Thyroid gland (tissue), 4 donors: ENCODE data around the gene FYB1. TPM values are rescaled to one million over a fixed set of nuclear protein-coding genes. Genes with fewer than 3 reads are reported as not detected.

ENCODE experiments used
- DNase-seq, 2 donors: peaks; one replicate each; pipeline ENCODE4 v3.0.0-alpha.2; 2019
- H3K27ac ChIP-seq, 3 donors: fragments of 200-600 bp; sonication (generic); 1 replicate in 2 of 3; 2 replicates in 1 of 3; pipeline ENCODE4 v1.5.1; 2016 to 2019; ENCODE audit warnings: mild to moderate bottlenecking in 1 of 3, moderate library complexity in 1 of 3
- H3K27me3 ChIP-seq: fragments of 200-600 bp; sonication (generic); one replicate; pipeline ENCODE4 v1.5.1; 2019
- H3K36me3 ChIP-seq, 2 donors: fragments of 200-600 bp; sonication (generic); one replicate each; pipeline ENCODE4 v1.5.1; 2016 to 2019
- H3K4me1 ChIP-seq, 2 donors: fragments of 200-600 bp; sonication (generic); one replicate each; pipeline ENCODE4 v1.5.1; 2017 to 2019
- H3K4me3 ChIP-seq, 3 donors: fragments of 200-600 bp; sonication (generic); replicated peaks in 1 of 3; 1 replicate in 2 of 3; 2 replicates in 1 of 3; pipeline ENCODE4 v1.5.1; 2016; ENCODE audit warnings: mild to moderate bottlenecking in 1 of 3
- H3K9me3 ChIP-seq: fragments of 200-600 bp; sonication (generic); one replicate; pipeline ENCODE4 v1.5.1; 2017
- CTCF ChIP-seq, 6 experiments: fragments of 200-600 bp in 3 of 6; fragments of 450-650 bp in 3 of 6; sonication (generic) in 3 of 6; IDR thresholded peaks; one replicate each; pipeline ENCODE4 v1.5.1; 2016 to 2019; ENCODE audit warnings: antibody characterized with exemption in 6 of 6, mild to moderate bottlenecking in 2 of 6, inconsistent platforms in 1 of 6, moderate library complexity in 1 of 6
- POLR2A ChIP-seq, 2 donors: fragments of 450-650 bp; IDR thresholded peaks; one replicate each; pipeline ENCODE4 v1.6.1; 2017; ENCODE audit warnings: antibody characterized with exemption in 2 of 2, mild to moderate bottlenecking in 2 of 2, moderate library complexity in 1 of 2
- WGBS, 2 donors: methylation state at CpG; one replicate each; pipeline ENCODE4 v1.1.5; 2017; 5-methylcytosine and 5-hydroxymethylcytosine counted together
- intact Hi-C: fragments of 100-400 bp; cut with DNase I; formaldehyde crosslinking; loops from one replicate; pipeline ENCODE4 v1.15.1; 2023
- total RNA-seq, 4 donors: library from RNA; depleted of rRNA; stranded (reverse); fragments of >200 nt; gene quantifications; one replicate each; pipeline ENCODE4 v1.2.3, GENCODE V29; 2016

Gene FYB1
- total RNA-seq, 4 donors from 2014 or later, result 2.4 to 15.6 (median 3.7) TPM

- WGBS, 2 donors, result 94 to 95% methylated on average over 3 of the region's 3 CpGs
- Histone ChIP-seq H3K9me3 (no peaks in the 10 kb centered on the region), H3K36me3 (no peaks in the 10 kb centered on the region), H3K27me3 (no peaks in the 10 kb centered on the region), H3K27ac (no peak overlapping the region), H3K4me3 (no peak overlapping the region), H3K4me1 (no peaks in the 10 kb centered on the region)
- DNase-seq, result no peak
- intact Hi-C loops, result no loop called here
- TF ChIP-seq CTCF (IDR thresholded peaks at IDR 0.05), result no peak
- TF ChIP-seq POLR2A (IDR thresholded peaks at IDR 0.05), result no peak
Measured at GRCh38 chr5:39116344-39117170, 102.8 kb downstream of the FYB1 start.

GRCh38 chr5:39115644-39116343, 103.6 kb downstream of the FYB1 start:
- Histone ChIP-seq H3K27ac (no peak overlapping the region), H3K9me3 (no peaks in the 10 kb centered on the region), H3K4me3 (no peak overlapping the region), H3K27me3 (no peaks in the 10 kb centered on the region), H3K36me3 (no peaks in the 10 kb centered on the region), H3K4me1 (no peaks in the 10 kb centered on the region)
- DNase-seq, result no peak
- TF ChIP-seq CTCF (IDR thresholded peaks at IDR 0.05) (no peak), POLR2A (IDR thresholded peaks at IDR 0.05) (no peak)
- intact Hi-C loops, result no loop called here
- 83 to 86% methylated on average over 5 of the region's 5 CpGs for WGBS, 2 donors

- 92 to 93% methylated on average over 4 of the region's 4 CpGs for WGBS, 2 donors
- Histone ChIP-seq H3K4me1 (no peaks in the 10 kb centered on the region), H3K27ac (no peak overlapping the region), H3K9me3 (no peaks in the 10 kb centered on the region), H3K36me3 (no peaks in the 10 kb centered on the region), H3K4me3 (no peak overlapping the region), H3K27me3 (no peaks in the 10 kb centered on the region)
- no peak for TF ChIP-seq CTCF (IDR thresholded peaks at IDR 0.05)
- no peak for TF ChIP-seq POLR2A (IDR thresholded peaks at IDR 0.05)
- intact Hi-C loops, result no loop called here
- DNase-seq, result no peak
Measured at GRCh38 chr5:39114155-39114554, 105.2 kb downstream of the FYB1 start.

- DNase-seq, result no peak
- no peaks in the 10 kb centered on the region for H3K9me3 ChIP-seq
- TF ChIP-seq POLR2A (IDR thresholded peaks at IDR 0.05) (no peak), CTCF (IDR thresholded peaks at IDR 0.05) (no peak)
Measured at GRCh38 chr5:39113354-39113953, 105.9 kb downstream of the FYB1 start.

GRCh38 chr5:39109606-39110005, 109.8 kb downstream of the FYB1 start:
- Histone ChIP-seq H3K27me3 (no peaks in the 10 kb centered on the region), H3K36me3 (no peaks in the 10 kb centered on the region), H3K27ac (no peak overlapping the region), H3K9me3 (no peaks in the 10 kb centered on the region), H3K4me3 (no peak overlapping the region), H3K4me1 (no peaks in the 10 kb centered on the region)
- TF ChIP-seq POLR2A (IDR thresholded peaks at IDR 0.05), result no peak
- TF ChIP-seq CTCF (IDR thresholded peaks at IDR 0.05), result no peak
- 89 to 93% methylated on average over 2 of the region's 2 CpGs for WGBS, 2 donors
- DNase-seq, result no peak
- intact Hi-C loops, result no loop called here

More at GRCh38 chr5:39113354-39113953, 105.9 kb downstream of the FYB1 start:
- H3K36me3 ChIP-seq, result no peaks in the 10 kb centered on the region
- no peaks in the 10 kb centered on the region for H3K4me1 ChIP-seq
- no peak overlapping the region for H3K4me3 ChIP-seq
- 88 to 89% methylated on average over 4 of the region's 4 CpGs for WGBS, 2 donors
- no peak overlapping the region for H3K27ac ChIP-seq
- no peaks in the 10 kb centered on the region for H3K27me3 ChIP-seq
- intact Hi-C loops, result no loop called here
